Measurements from ENCODE around the gene NRM. TPM values are rescaled to one million over a fixed set of nuclear protein-coding genes. Genes with fewer than 3 reads are reported as not detected.

NRM gene
- total and polyA plus RNA-seq, 2 of the 13 experiments (the other 11 are each of a cell fraction or from before 2014, with no cell fraction given): 12.5 to 16.0 TPM

DNA sequence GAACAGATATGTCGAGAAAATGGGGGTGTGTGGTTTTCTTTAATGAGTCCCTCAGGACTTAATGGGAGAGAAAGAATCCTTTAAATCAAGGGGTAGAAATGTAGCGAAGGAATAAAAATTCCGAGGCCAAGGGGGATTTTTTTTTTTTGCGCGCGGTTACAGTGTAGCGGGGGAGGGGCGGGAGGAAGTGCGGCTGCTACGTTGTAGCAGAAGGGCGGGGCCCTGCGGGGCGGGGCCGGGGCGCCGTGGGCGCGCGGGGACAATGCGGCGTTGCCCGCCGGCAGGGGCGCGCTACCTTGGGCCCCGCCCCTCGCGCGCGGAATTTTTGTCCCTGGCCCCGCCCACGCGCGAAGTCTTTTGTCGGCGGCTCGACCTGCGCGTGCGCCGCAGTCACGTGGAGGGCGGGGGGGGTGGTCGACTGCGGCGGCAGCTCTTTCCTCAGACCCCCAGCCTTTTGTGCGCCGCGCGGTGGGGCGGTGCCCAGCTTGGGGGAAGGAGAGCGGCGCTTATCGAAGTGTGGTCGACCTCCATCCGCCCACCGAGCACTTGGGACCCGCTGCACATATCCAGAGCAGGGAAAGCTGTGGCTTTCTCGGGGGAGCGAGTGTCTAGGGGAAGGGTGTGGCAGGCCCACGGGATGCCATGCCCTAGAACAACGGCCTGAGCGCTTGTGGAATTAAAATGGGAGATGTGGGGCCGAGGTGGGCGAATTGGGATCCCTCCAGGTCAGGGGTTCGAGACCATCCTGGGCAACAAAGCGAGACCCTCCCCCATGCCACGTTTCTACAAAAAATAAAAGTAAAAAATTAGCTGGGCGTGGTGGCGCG, 30.6 kb upstream of the NRM start (continued):
- no peak for TF ChIP-seq SOX6 (IDR thresholded peaks at IDR 0.05)
- peak; percentile 85 for TF ChIP-seq SOX6 (CRISPR knock-in tag; IDR thresholded peaks at IDR 0.05)
- TF ChIP-seq POLR2G (IDR thresholded peaks at IDR 0.05; ENCODE audit: low read depth, low read length): peak; percentile 81
- no peak for TF ChIP-seq PRDM15 (CRISPR knock-in tag; IDR thresholded peaks at IDR 0.05)
- peak; percentile 67; the same call in 1 of the 2 replicates for TF ChIP-seq HNRNPL (IDR thresholded peaks at IDR 0.05; ENCODE audit: low read depth, low read length)
- TF ChIP-seq ZNF362 (CRISPR knock-in tag; IDR thresholded peaks at IDR 0.05; ENCODE audit: borderline replicate concordance): peak; percentile 90
- peak; percentile 80 for TF ChIP-seq CHD2 (IDR thresholded peaks at IDR 0.05; ENCODE audit: low read depth, low read length)
- no peak for TF ChIP-seq ZNF883 (CRISPR knock-in tag; IDR thresholded peaks at IDR 0.05; ENCODE audit: not compliant biosample characterization)
- TF ChIP-seq ZNF343 (CRISPR knock-in tag; IDR thresholded peaks at IDR 0.05): 0 out of 2 replicates have a peak, but pooled peaks have one; percentile 18
- TF ChIP-seq MBD4 (IDR thresholded peaks at IDR 0.05; ENCODE audit: borderline replicate concordance, low read length): no peak
- TF ChIP-seq MLLT10 (CRISPR knock-in tag; IDR thresholded peaks at IDR 0.05): no peak

Measured in HepG2 (cell line).